ACC112 (cell line): ENCODE results near the gene CCL18.
"Not testable (repeated sequence)": the region's sequence is repeated elsewhere in the genome, so short reads cannot be mapped to it uniquely, and the experiment has no call there.

Source experiments
- H2AFZ ChIP-seq: fragments of 200-600 bp; sonication (generic); one replicate; pipeline ENCODE4 v1.6.0; 2017; ENCODE audit warnings: antibody characterized with exemption, low read length; ENCODE audit not compliant: unreplicated experiment
- H3K27ac ChIP-seq: fragments of 200-600 bp; sonication (generic); 2 replicates; pipeline ENCODE4 v1.5.1; 2014; ENCODE audit warnings: low read depth, mild to moderate bottlenecking, antibody characterized with exemption, low read length, moderate library complexity
- H3K27me3 ChIP-seq: fragments of 200-600 bp; sonication (generic); 2 replicates; pipeline ENCODE4 v1.6.1; 2014; ENCODE audit warnings: mild to moderate bottlenecking, antibody characterized with exemption, low read length, moderate library complexity, mixed read lengths; ENCODE audit not compliant: insufficient read depth
- H3K36me3 ChIP-seq: fragments of 200-600 bp; sonication (generic); 2 replicates; pipeline ENCODE4 v1.6.1; 2016; ENCODE audit warnings: mild to moderate bottlenecking, antibody characterized with exemption, low read length, moderate library complexity, mixed read lengths; ENCODE audit not compliant: insufficient read depth
- H3K4me1 ChIP-seq: fragments of 200-600 bp; sonication (generic); one replicate; pipeline ENCODE4 v1.6.1; 2016; ENCODE audit warnings: low read length, mixed read lengths; ENCODE audit not compliant: insufficient read depth, unreplicated experiment, control insufficient read depth
- H3K4me3 ChIP-seq: fragments of 200-600 bp; sonication (generic); 2 replicates; pipeline ENCODE4 v1.5.1; 2014; ENCODE audit warnings: mild to moderate bottlenecking, low read depth, low read length
- H3K79me2 ChIP-seq: fragments of 200-600 bp; sonication (generic); one replicate; pipeline ENCODE4 v1.6.0; 2016; ENCODE audit warnings: low read length; ENCODE audit not compliant: control insufficient read depth, unreplicated experiment, insufficient read depth

CCL18 gene

GRCh38 chr17:36115649-36115977 lies 51.5 kb downstream of the CCL18 start:
- peaks cover 29% of the 10 kb centered on the region; the same call in 1 of the 2 replicates for H3K27me3 ChIP-seq
- H2AFZ ChIP-seq, H3K27ac ChIP-seq, H3K4me1 ChIP-seq, H3K36me3 ChIP-seq, H3K79me2 ChIP-seq, H3K4me3 ChIP-seq: not testable (repeated sequence)

GRCh38 chr17:36117505-36118382 lies 53.7 kb downstream of the CCL18 start:
- H3K36me3 ChIP-seq: no peaks in the 10 kb centered on the region
- H3K4me3 ChIP-seq: no peak overlapping the region
- no peaks in the 10 kb centered on the region for H3K4me1 ChIP-seq
- no peaks in the 10 kb centered on the region for H3K79me2 ChIP-seq
- peaks cover 26% of the 10 kb centered on the region; the same call in 1 of the 2 replicates for H3K27me3 ChIP-seq
- no peak overlapping the region for H2AFZ ChIP-seq
- no peak overlapping the region for H3K27ac ChIP-seq

GRCh38 chr17:36118477-36119353 lies 54.6 kb downstream of the CCL18 start:
- no peaks in the 10 kb centered on the region for H3K36me3 ChIP-seq
- H3K27ac ChIP-seq: no peak overlapping the region
- H2AFZ ChIP-seq: no peak overlapping the region
- H3K27me3 ChIP-seq: peaks cover 36% of the 10 kb centered on the region
- no peaks in the 10 kb centered on the region for H3K79me2 ChIP-seq
- no peaks in the 10 kb centered on the region for H3K4me1 ChIP-seq
- H3K4me3 ChIP-seq: no peak overlapping the region

GRCh38 chr17:36120221-36120620 lies 56.1 kb downstream of the CCL18 start:
- Histone ChIP-seq H2AFZ (no peak overlapping the region), H3K27me3 (peaks cover 40% of the 10 kb centered on the region), H3K36me3 (no peaks in the 10 kb centered on the region), H3K27ac (no peak overlapping the region), H3K4me1 (no peaks in the 10 kb centered on the region), H3K79me2 (no peaks in the 10 kb centered on the region), H3K4me3 (no peak overlapping the region)

GRCh38 chr17:36121099-36121498 lies 57.0 kb downstream of the CCL18 start:
- H3K4me1 ChIP-seq, H3K36me3 ChIP-seq: not testable (repeated sequence)

More at GRCh38 chr17:36121099-36121498, 57.0 kb downstream of the CCL18 start:
- H3K27ac ChIP-seq, H3K4me3 ChIP-seq, H2AFZ ChIP-seq, H3K79me2 ChIP-seq: not testable (repeated sequence)
- H3K27me3 ChIP-seq: peaks cover 39% of the 10 kb centered on the region
